Measurements from ENCODE around the gene IGLL1.
A peak's percentile ranks its signal among the peaks of the same experiment; 100 is the strongest.
"Not testable (repeated sequence)": the region's sequence is repeated elsewhere in the genome, so short reads cannot be mapped to it uniquely, and the experiment has no call there.

Gene IGLL1

DNA sequence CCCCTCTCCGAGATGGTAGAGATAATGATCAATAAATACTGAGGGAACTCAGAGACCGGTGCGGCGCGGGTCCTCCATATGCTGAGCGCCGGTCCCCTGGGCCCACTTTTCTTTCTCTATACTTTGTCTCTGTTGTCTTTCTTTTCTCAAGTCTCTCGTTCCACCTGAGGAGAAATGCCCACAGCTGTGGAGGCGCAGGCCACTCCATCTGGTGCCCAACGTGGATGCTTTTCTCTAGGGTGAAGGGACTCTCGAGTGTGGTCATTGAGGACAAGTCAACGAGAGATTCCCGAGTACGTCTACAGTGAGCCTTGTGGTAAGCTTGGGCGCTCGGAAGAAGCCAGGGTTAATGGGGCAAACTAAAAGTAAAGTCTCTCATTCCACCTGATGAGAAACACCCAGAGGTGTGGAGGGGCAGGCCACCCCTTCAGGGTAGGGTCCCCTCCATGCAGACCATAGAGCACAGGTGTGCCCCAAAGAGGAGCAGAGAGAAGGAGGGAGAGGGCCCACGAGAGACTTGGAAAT lies 43.2 kb downstream of the IGLL1 start:
- TF ChIP-seq SPI1 (IDR thresholded peaks at IDR 0.05; ENCODE audit: borderline replicate concordance, low read depth) = no peak
- no peak for TF ChIP-seq GABPA (IDR thresholded peaks at IDR 0.05; ENCODE audit: low read depth)
- DNase-seq (ENCODE audit: low read depth in 1 of 2, low spot score in 1 of 2) = no peak
- Histone ChIP-seq H3K27me3 (ENCODE audit: insufficient read depth, poor library complexity, severe bottlenecking) (no peaks in the 10 kb centered on the region), H3K27ac (replicated peaks) (no peak overlapping the region), H3K4me3 (replicated peaks; ENCODE audit: insufficient read depth, low read length) (no peak overlapping the region)

DNA sequence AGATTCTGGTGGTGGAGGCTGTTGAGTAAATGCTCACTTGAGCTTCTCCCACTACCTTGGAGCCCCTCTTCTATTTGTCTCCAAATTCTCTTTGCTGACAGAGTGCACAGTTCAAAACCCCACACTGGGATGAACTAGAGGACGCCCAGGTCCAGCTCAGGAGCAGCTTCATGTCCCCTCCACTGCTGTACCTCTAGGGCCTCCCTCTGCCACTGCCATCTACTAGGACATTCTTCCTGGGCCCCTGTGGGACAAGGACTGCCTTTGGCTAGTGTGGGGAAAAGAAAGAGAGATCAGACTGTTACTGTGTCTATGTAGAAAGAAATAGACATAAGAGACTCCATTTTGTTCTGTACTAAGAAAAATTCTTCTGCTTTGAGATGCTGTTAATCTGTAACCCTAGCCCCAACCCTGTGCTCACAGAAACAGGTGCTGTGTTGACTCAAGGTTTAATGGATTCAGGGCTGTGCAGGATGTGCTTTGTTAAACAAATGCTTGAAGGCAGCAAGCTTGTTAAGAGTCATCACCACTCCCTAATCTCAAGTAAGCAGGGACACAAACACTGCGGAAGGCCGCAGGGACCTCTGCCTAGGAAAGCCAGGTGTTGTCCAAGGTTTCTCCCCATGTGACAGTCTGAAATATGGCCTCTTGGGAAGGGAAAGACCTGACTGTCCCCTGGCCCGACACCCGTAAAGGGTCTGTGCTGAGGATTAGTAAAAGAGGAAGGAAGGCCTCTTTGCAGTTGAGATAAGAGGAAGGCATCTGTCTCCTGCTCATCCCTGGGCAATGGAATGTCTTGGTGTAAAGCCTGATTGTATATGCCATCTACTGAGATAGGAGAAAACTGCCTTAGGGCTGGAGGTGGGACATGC lies 44.1 kb downstream of the IGLL1 start:
- not testable (repeated sequence) for H3K27ac ChIP-seq (replicated peaks); DNase-seq (ENCODE audit: low read depth in 1 of 2, low spot score in 1 of 2); H3K4me3 ChIP-seq (replicated peaks; ENCODE audit: insufficient read depth, low read length); H3K27me3 ChIP-seq (ENCODE audit: insufficient read depth, poor library complexity, severe bottlenecking)
- TF ChIP-seq SPI1 (IDR thresholded peaks at IDR 0.05; ENCODE audit: borderline replicate concordance, low read depth) = peak; percentile 26; the same call in 1 of the 2 replicates

DNA sequence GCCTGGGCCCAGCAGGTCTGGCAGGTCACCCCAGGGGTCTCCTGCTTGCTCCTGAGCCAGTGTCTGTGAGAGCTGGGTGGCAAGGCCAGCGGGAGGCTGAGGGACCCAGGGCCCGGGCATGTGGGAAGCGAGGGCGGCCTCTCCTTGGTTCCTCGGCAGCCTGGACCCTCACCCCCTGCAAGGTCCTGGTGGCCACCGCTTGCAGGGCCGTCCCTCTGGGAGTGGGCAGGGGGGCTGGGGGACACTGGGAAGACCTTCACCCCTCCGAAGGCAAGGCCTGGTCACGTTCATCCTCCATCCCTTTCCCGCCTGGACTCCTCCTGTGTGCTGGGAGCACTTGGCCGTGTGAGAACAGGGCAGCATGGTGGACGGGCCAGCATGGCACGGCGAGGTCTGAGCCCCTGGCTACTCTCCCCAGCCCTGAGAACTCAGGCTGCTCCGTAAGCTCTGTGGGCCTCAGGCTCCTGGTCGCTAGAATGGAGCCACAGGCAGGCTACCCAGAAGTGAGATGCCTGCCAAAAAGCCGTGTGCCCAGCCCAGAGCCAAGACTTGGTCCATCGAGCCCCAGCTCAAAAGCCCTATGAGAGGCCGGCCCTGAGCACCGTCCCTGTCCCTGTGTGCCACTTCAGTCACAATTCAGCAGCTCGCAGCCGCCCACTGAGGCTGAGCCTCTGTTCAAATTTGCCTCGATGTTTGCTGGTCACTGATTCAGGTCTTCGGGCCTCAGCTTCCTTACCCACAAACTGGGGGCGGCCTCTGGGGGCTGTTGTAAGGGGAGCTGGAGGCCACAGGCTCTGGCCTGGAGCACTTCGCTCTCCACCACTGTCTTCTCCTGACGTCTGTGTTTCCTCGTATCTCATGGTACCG lies 45.0 kb downstream of the IGLL1 start:
- Histone ChIP-seq H3K27ac (replicated peaks) (no peak overlapping the region), H3K4me3 (replicated peaks; ENCODE audit: insufficient read depth, low read length) (no peak overlapping the region), H3K27me3 (ENCODE audit: insufficient read depth, poor library complexity, severe bottlenecking) (no peaks in the 10 kb centered on the region)
- TF ChIP-seq, protein P1, sequence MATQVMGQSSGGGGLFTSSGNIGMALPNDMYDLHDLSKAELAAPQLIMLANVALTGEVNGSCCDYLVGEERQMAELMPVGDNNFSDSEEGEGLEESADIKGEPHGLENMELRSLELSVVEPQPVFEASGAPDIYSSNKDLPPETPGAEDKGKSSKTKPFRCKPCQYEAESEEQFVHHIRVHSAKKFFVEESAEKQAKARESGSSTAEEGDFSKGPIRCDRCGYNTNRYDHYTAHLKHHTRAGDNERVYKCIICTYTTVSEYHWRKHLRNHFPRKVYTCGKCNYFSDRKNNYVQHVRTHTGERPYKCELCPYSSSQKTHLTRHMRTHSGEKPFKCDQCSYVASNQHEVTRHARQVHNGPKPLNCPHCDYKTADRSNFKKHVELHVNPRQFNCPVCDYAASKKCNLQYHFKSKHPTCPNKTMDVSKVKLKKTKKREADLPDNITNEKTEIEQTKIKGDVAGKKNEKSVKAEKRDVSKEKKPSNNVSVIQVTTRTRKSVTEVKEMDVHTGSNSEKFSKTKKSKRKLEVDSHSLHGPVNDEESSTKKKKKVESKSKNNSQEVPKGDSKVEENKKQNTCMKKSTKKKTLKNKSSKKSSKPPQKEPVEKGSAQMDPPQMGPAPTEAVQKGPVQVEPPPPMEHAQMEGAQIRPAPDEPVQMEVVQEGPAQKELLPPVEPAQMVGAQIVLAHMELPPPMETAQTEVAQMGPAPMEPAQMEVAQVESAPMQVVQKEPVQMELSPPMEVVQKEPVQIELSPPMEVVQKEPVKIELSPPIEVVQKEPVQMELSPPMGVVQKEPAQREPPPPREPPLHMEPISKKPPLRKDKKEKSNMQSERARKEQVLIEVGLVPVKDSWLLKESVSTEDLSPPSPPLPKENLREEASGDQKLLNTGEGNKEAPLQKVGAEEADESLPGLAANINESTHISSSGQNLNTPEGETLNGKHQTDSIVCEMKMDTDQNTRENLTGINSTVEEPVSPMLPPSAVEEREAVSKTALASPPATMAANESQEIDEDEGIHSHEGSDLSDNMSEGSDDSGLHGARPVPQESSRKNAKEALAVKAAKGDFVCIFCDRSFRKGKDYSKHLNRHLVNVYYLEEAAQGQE (IDR thresholded peaks at IDR 0.05; ENCODE audit: insufficient replicate concordance, low read depth) = no peak
- no peak for TF ChIP-seq GABPA (IDR thresholded peaks at IDR 0.05; ENCODE audit: low read depth)
- TF ChIP-seq, protein P2, sequence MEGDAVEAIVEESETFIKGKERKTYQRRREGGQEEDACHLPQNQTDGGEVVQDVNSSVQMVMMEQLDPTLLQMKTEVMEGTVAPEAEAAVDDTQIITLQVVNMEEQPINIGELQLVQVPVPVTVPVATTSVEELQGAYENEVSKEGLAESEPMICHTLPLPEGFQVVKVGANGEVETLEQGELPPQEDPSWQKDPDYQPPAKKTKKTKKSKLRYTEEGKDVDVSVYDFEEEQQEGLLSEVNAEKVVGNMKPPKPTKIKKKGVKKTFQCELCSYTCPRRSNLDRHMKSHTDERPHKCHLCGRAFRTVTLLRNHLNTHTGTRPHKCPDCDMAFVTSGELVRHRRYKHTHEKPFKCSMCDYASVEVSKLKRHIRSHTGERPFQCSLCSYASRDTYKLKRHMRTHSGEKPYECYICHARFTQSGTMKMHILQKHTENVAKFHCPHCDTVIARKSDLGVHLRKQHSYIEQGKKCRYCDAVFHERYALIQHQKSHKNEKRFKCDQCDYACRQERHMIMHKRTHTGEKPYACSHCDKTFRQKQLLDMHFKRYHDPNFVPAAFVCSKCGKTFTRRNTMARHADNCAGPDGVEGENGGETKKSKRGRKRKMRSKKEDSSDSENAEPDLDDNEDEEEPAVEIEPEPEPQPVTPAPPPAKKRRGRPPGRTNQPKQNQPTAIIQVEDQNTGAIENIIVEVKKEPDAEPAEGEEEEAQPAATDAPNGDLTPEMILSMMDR (IDR thresholded peaks at IDR 0.05; ENCODE audit: insufficient read depth, low read length) = no peak
- TF ChIP-seq POLR2AphosphoS5 (IDR thresholded peaks at IDR 0.05; ENCODE audit: low read depth) = no peak
- no peak for TF ChIP-seq SPI1 (IDR thresholded peaks at IDR 0.05; ENCODE audit: borderline replicate concordance, low read depth)
- DNase-seq (ENCODE audit: low read depth in 1 of 2, low spot score in 1 of 2) = no peak

DNA sequence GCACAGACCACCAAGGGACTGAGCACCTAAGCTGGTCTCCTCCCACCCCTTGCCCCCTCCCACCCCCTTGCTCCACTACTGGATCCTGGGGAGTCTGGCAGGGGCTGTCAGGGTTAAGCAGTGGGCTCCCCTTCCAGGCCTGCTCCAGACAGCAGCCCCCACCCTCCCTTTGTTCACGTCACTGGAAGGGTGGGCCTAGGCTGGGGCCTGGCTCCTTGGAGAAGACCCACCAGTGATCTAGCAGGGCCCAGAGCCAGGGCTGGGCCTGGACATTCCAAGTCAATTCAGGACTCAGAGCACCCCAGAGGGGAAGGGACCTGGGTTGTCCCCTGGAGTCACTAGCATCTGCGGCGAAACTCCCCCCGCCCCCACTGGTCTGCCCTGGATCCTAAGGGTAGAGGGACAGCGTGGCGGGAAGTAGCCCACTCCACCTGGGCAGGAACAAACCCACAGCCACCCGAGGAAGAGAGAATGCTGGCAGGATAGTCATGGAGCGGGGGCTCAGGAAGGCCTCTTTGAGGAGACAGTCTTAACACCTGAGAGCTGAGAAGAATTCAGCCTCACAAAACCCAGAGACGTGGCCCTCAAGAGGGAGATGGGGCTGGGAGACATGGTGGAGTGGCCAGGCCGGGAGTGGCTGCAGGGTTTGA lies 45.8 kb downstream of the IGLL1 start:
- no peak overlapping the region for H3K4me3 ChIP-seq (replicated peaks; ENCODE audit: insufficient read depth, low read length)
- TF ChIP-seq GABPA (IDR thresholded peaks at IDR 0.05; ENCODE audit: low read depth) = no peak
- no peak for TF ChIP-seq SPI1 (IDR thresholded peaks at IDR 0.05; ENCODE audit: borderline replicate concordance, low read depth)
- TF ChIP-seq, protein P2 (IDR thresholded peaks at IDR 0.05; ENCODE audit: insufficient read depth, low read length) = no peak
- TF ChIP-seq POLR2AphosphoS5 (IDR thresholded peaks at IDR 0.05; ENCODE audit: low read depth) = no peak
- TF ChIP-seq, protein P1 (IDR thresholded peaks at IDR 0.05; ENCODE audit: insufficient replicate concordance, low read depth) = no peak
- no peak for DNase-seq (ENCODE audit: low read depth in 1 of 2, low spot score in 1 of 2)
- no peak overlapping the region for H3K27ac ChIP-seq (replicated peaks)
- no peaks in the 10 kb centered on the region for H3K27me3 ChIP-seq (ENCODE audit: insufficient read depth, poor library complexity, severe bottlenecking)
